SK-N-SH treated with all-trans-retinoic acid at 6 μM for 48 hours (cell line): Measurements from ENCODE around the gene NSFL1C.

Source experiments
- ATAC-seq: fragments of 200-7000 bp; cut with Tn5 transposase; 3 replicates; pipeline ENCODE4 v1.9.1; 2020; ENCODE audit warnings: mild to moderate bottlenecking, moderate library complexity
- ARNTL ChIP-seq: fragments of 450-650 bp; formaldehyde crosslinking; IDR thresholded peaks from 2 replicates; pipeline ENCODE4 v1.5.0; 2020; ENCODE audit warnings: low read depth, mild to moderate bottlenecking, moderate library complexity, borderline replicate concordance
- CREB5 ChIP-seq: fragments of 250-450 bp; sonication (Bioruptor Pico); IDR thresholded peaks from 2 replicates; pipeline ENCODE4 v1.5.1; 2020; ENCODE audit warnings: low read depth, mild to moderate bottlenecking, moderate library complexity
- CSDC2 ChIP-seq: fragments of 250-450 bp; sonication (Bioruptor Pico); IDR thresholded peaks from 2 replicates; pipeline ENCODE4 v1.5.0; 2020; ENCODE audit warnings: mild to moderate bottlenecking, moderate library complexity
- CSRNP3 ChIP-seq: fragments of 250-450 bp; sonication (Bioruptor Pico); IDR thresholded peaks from 2 replicates; pipeline ENCODE4 v1.5.1; 2021; ENCODE audit warnings: mild to moderate bottlenecking, moderate library complexity
- ESRRG ChIP-seq: fragments of 250-450 bp; sonication (Bioruptor Pico); IDR thresholded peaks from 2 replicates; pipeline ENCODE4 v1.6.1; 2021; ENCODE audit warnings: mild to moderate bottlenecking
- GLIS3 ChIP-seq: fragments of 250-450 bp; sonication (Bioruptor Pico); IDR thresholded peaks from 2 replicates; pipeline ENCODE4 v1.5.0; 2020; ENCODE audit warnings: mild to moderate bottlenecking, moderate library complexity
- ISL1 ChIP-seq: fragments of 250-450 bp; sonication (Bioruptor Pico); IDR thresholded peaks from 2 replicates; pipeline ENCODE4 v2.1.2; 2022; ENCODE audit warnings: mild to moderate bottlenecking, moderate library complexity
- OSR1 ChIP-seq: fragments of 250-450 bp; sonication (Bioruptor Pico); IDR thresholded peaks from 2 replicates; pipeline ENCODE4 v1.8.0; 2022; ENCODE audit warnings: moderate library complexity, mild to moderate bottlenecking, inconsistent platforms
- PATZ1 ChIP-seq: fragments of 250-450 bp; sonication (Bioruptor Pico); IDR thresholded peaks from 2 replicates; pipeline ENCODE4 v1.8.0; 2020; ENCODE audit warnings: mild to moderate bottlenecking, moderate library complexity, borderline replicate concordance
- PPARA ChIP-seq: fragments of 250-450 bp; sonication (Bioruptor Pico); IDR thresholded peaks from 2 replicates; pipeline ENCODE4 v1.5.0; 2020; ENCODE audit warnings: mild to moderate bottlenecking, borderline replicate concordance
- RARB ChIP-seq: fragments of 250-450 bp; sonication (Bioruptor Pico); IDR thresholded peaks from 2 replicates; pipeline ENCODE4 v1.8.0; 2021; ENCODE audit warnings: mild to moderate bottlenecking, moderate library complexity
- SNAI2 ChIP-seq: fragments of 250-450 bp; sonication (Bioruptor Pico); IDR thresholded peaks from 2 replicates; pipeline ENCODE4 v1.5.0; 2020; ENCODE audit warnings: mild to moderate bottlenecking, moderate library complexity
- TCF4 ChIP-seq: fragments of 250-450 bp; sonication (Bioruptor Pico); IDR thresholded peaks from 2 replicates; pipeline ENCODE4 v1.8.0; 2021; ENCODE audit warnings: mild to moderate bottlenecking, moderate library complexity, borderline replicate concordance
- TOX ChIP-seq: fragments of 250-450 bp; sonication (Bioruptor Pico); IDR thresholded peaks from 2 replicates; pipeline ENCODE4 v1.8.0; 2021; ENCODE audit warnings: mild to moderate bottlenecking, moderate library complexity, borderline replicate concordance
- TSHZ2 ChIP-seq: fragments of 250-450 bp; sonication (Bioruptor Pico); IDR thresholded peaks from 2 replicates; pipeline ENCODE4 v1.5.0; 2020; ENCODE audit warnings: mild to moderate bottlenecking, moderate library complexity
- ZC3H10 ChIP-seq: fragments of 250-450 bp; sonication (Bioruptor Pico); IDR thresholded peaks from 2 replicates; pipeline ENCODE4 v1.5.1; 2021; ENCODE audit warnings: mild to moderate bottlenecking, moderate library complexity
- ZFP3 ChIP-seq: fragments of 250-450 bp; sonication (Bioruptor Pico); IDR thresholded peaks from 2 replicates; pipeline ENCODE4 v1.5.0; 2020; ENCODE audit warnings: mild to moderate bottlenecking, moderate library complexity
- ZFP30 ChIP-seq: fragments of 450-650 bp; formaldehyde crosslinking; IDR thresholded peaks from 2 replicates; pipeline ENCODE4 v1.5.0; 2022; ENCODE audit warnings: mild to moderate bottlenecking, moderate library complexity
- ZNF565 ChIP-seq: fragments of 450-650 bp; formaldehyde crosslinking; conservative IDR thresholded peaks from 2 replicates; pipeline ENCODE4 v1.5.0; 2020; ENCODE audit warnings: low read depth, mild to moderate bottlenecking, moderate library complexity
- ZNF70 ChIP-seq: fragments of 450-650 bp; formaldehyde crosslinking; IDR thresholded peaks from 2 replicates; pipeline ENCODE4 v1.5.0; 2020; ENCODE audit warnings: mild to moderate bottlenecking, moderate library complexity
- ZNF8 ChIP-seq: fragments of 450-650 bp; formaldehyde crosslinking; IDR thresholded peaks from 2 replicates; pipeline ENCODE4 v1.5.0; 2020; ENCODE audit warnings: mild to moderate bottlenecking, moderate library complexity

NSFL1C gene

GRCh38 chr20:1493536-1493935, 26.9 kb upstream of the NSFL1C start:
- TF ChIP-seq GLIS3 (CRISPR knock-in tag), result no peak
- no peak for TF ChIP-seq PPARA
- TF ChIP-seq ZNF565 (CRISPR knock-in tag), result no peak
- no peak for TF ChIP-seq CSDC2 (CRISPR knock-in tag)
- TF ChIP-seq ESRRG (CRISPR knock-in tag), result no peak
- TF ChIP-seq SNAI2 (CRISPR knock-in tag), result no peak
- TF ChIP-seq OSR1, result no peak
- no peak for TF ChIP-seq ARNTL (CRISPR knock-in tag)
- no peak for TF ChIP-seq CSRNP3 (CRISPR knock-in tag)
- TF ChIP-seq ZNF70, result no peak
- no peak for TF ChIP-seq CREB5 (CRISPR knock-in tag)
- TF ChIP-seq TOX (CRISPR knock-in tag), result no peak
- TF ChIP-seq RARB (CRISPR knock-in tag), result no peak
- TF ChIP-seq ISL1 (CRISPR knock-in tag), result no peak
- no peak for TF ChIP-seq ZNF8
- no peak for TF ChIP-seq ZFP30 (CRISPR knock-in tag)
- no peak for TF ChIP-seq PATZ1 (CRISPR knock-in tag)
- TF ChIP-seq TCF4, result no peak
- TF ChIP-seq ZC3H10 (CRISPR knock-in tag), result no peak
- TF ChIP-seq, all 23 proteins: peak for 0
- ATAC-seq, result no peak

GRCh38 chr20:1491860-1492642, 25.4 kb upstream of the NSFL1C start:
- no peak for ATAC-seq
- TF ChIP-seq RARB (CRISPR knock-in tag), result no peak
- TF ChIP-seq GLIS3 (CRISPR knock-in tag), result no peak
- no peak for TF ChIP-seq ISL1 (CRISPR knock-in tag)
- TF ChIP-seq ZFP3 (CRISPR knock-in tag), result no peak
- TF ChIP-seq ZC3H10 (CRISPR knock-in tag), result no peak
- no peak for TF ChIP-seq SNAI2 (CRISPR knock-in tag)
- TF ChIP-seq ZNF70, result no peak
- TF ChIP-seq CSRNP3 (CRISPR knock-in tag), result no peak
- no peak for TF ChIP-seq ZFP30 (CRISPR knock-in tag)
- TF ChIP-seq TCF4, result no peak
- TF ChIP-seq TOX (CRISPR knock-in tag), result no peak
- no peak for TF ChIP-seq TSHZ2 (CRISPR knock-in tag)
